Measurements from ENCODE around the gene IFT74. TPM values are rescaled to one million over a fixed set of nuclear protein-coding genes. Genes with fewer than 3 reads are reported as not detected.

IFT74 gene
- 18.6 TPM for polyA plus RNA-seq

- no peaks in the 10 kb centered on the region for H3K9me3 Mint-ChIP-seq
- H3K27ac Mint-ChIP-seq, result peak within 1 kb of the TSS; percentile 81 to 98 (median 97)
- peak within 1 kb of the TSS; percentile 90 to 98 (median 95) for H3K4me3 Mint-ChIP-seq
- H3K36me3 Mint-ChIP-seq, result no peaks in the 10 kb centered on the region
- H3K4me1 Mint-ChIP-seq, result peaks cover 20 to 32% (median 31%) of the 10 kb centered on the region in 3 donors
- H3K27me3 Mint-ChIP-seq, result no peaks in the 10 kb centered on the region
Measured at GRCh38 chr9:26955921-26956859, at the start of gene IFT74. TSS of gene IFT74 (plus strand) at chr9:26956412. CDS start at chr9:26961968, 5,556 bp downstream.

GRCh38 chr9:26913138-26913668 lies 43.0 kb upstream of the IFT74 start:
- Mint-ChIP-seq H3K27ac (no peak overlapping the region), H3K9me3 (no peaks in the 10 kb centered on the region), H3K4me1 (no peaks in the 10 kb centered on the region), H3K36me3 (peaks cover 2% of the 10 kb centered on the region), H3K27me3 (no peaks in the 10 kb centered on the region), H3K4me3 (no peak overlapping the region)

GRCh38 chr9:26919698-26920097 lies 36.5 kb upstream of the IFT74 start:
- Mint-ChIP-seq H3K4me3 (no peak overlapping the region), H3K4me1 (no peaks in the 10 kb centered on the region), H3K27ac (no peak overlapping the region), H3K9me3 (no peaks in the 10 kb centered on the region), H3K36me3 (peaks cover 12% of the 10 kb centered on the region), H3K27me3 (no peaks in the 10 kb centered on the region)

GRCh38 chr9:26925609-26926008 lies 30.6 kb upstream of the IFT74 start:
- no peak overlapping the region for H3K27ac Mint-ChIP-seq
- no peaks in the 10 kb centered on the region for H3K4me1 Mint-ChIP-seq
- H3K36me3 Mint-ChIP-seq, result peaks cover 14% of the 10 kb centered on the region
- H3K27me3 Mint-ChIP-seq, result no peaks in the 10 kb centered on the region
- no peak overlapping the region for H3K4me3 Mint-ChIP-seq
- H3K9me3 Mint-ChIP-seq, result no peaks in the 10 kb centered on the region

GRCh38 chr9:26928902-26929495 lies 27.2 kb upstream of the IFT74 start:
- no peak overlapping the region for H3K27ac Mint-ChIP-seq
- H3K27me3 Mint-ChIP-seq, result no peaks in the 10 kb centered on the region
- peaks cover 16% of the 10 kb centered on the region for H3K36me3 Mint-ChIP-seq
- H3K4me1 Mint-ChIP-seq, result peaks cover 0 to 1% (median 0%) of the 10 kb centered on the region in 3 donors
- H3K4me3 Mint-ChIP-seq, result no peak overlapping the region
- H3K9me3 Mint-ChIP-seq, result no peaks in the 10 kb centered on the region

- Mint-ChIP-seq H3K27ac (no peak overlapping the region), H3K4me3 (peak overlapping the region in 1 of 4 donors; percentile 39), H3K27me3 (no peaks in the 10 kb centered on the region), H3K36me3 (peaks cover 11% of the 10 kb centered on the region), H3K9me3 (peaks cover 0 to 6% (median 3%) of the 10 kb centered on the region in 3 donors), H3K4me1 (peaks cover 16 to 21% (median 21%) of the 10 kb centered on the region in 3 donors)
Measured at GRCh38 chr9:26935847-26936246, 20.4 kb upstream of the IFT74 start.

- Mint-ChIP-seq H3K4me3 (peak overlapping the region in 1 of 4 donors; percentile 25), H3K36me3 (peaks cover 8% of the 10 kb centered on the region), H3K4me1 (peaks cover 24 to 35% (median 32%) of the 10 kb centered on the region in 3 donors), H3K27ac (no peak overlapping the region), H3K27me3 (no peaks in the 10 kb centered on the region), H3K9me3 (peaks cover 0 to 6% (median 3%) of the 10 kb centered on the region in 3 donors)
Measured at GRCh38 chr9:26937816-26938371, 18.3 kb upstream of the IFT74 start.

- H3K36me3 Mint-ChIP-seq, result peaks cover 8% of the 10 kb centered on the region
- peak overlapping the region in 1 of 4 donors; percentile 20 for H3K4me3 Mint-ChIP-seq
- H3K27me3 Mint-ChIP-seq, result no peaks in the 10 kb centered on the region
- peaks cover 31 to 49% (median 42%) of the 10 kb centered on the region in 3 donors for H3K4me1 Mint-ChIP-seq
- peak overlapping the region in 2 of 3 donors; percentile 2 to 82 for H3K27ac Mint-ChIP-seq
- H3K9me3 Mint-ChIP-seq, result peaks cover 0 to 6% (median 3%) of the 10 kb centered on the region in 3 donors
Measured at GRCh38 chr9:26939955-26940711, 16.1 kb upstream of the IFT74 start.

- Mint-ChIP-seq H3K36me3 (peaks cover 8% of the 10 kb centered on the region), H3K4me1 (peaks cover 37 to 54% (median 47%) of the 10 kb centered on the region in 3 donors), H3K9me3 (peaks cover 0 to 6% (median 3%) of the 10 kb centered on the region in 3 donors), H3K27ac (peak overlapping the region in 2 of 3 donors; percentile 64 to 82), H3K27me3 (no peaks in the 10 kb centered on the region), H3K4me3 (no peak overlapping the region)
Measured at GRCh38 chr9:26940779-26941178, 15.4 kb upstream of the IFT74 start.

GRCh38 chr9:26945591-26945990 lies 10.6 kb upstream of the IFT74 start:
- H3K4me3 Mint-ChIP-seq, result peak overlapping the region; percentile 93 to 98 (median 97)
- no peaks in the 10 kb centered on the region for H3K9me3 Mint-ChIP-seq
- H3K27me3 Mint-ChIP-seq, result no peaks in the 10 kb centered on the region
- peaks cover 1% of the 10 kb centered on the region for H3K36me3 Mint-ChIP-seq
- peaks cover 33 to 48% (median 47%) of the 10 kb centered on the region in 3 donors for H3K4me1 Mint-ChIP-seq
- peak overlapping the region; percentile 21 to 99 (median 93) for H3K27ac Mint-ChIP-seq

- peak within 1 kb of the TSS; percentile 93 to 99 (median 98) for H3K27ac Mint-ChIP-seq
- no peaks in the 10 kb centered on the region for H3K36me3 Mint-ChIP-seq
- peaks cover 27 to 39% (median 35%) of the 10 kb centered on the region in 3 donors for H3K4me1 Mint-ChIP-seq
- no peaks in the 10 kb centered on the region for H3K9me3 Mint-ChIP-seq
- peak within 1 kb of the TSS; percentile 93 to 98 (median 97) for H3K4me3 Mint-ChIP-seq
- no peaks in the 10 kb centered on the region for H3K27me3 Mint-ChIP-seq
Measured at GRCh38 chr9:26946753-26947727, 9.2 kb upstream of the IFT74 start, which contains the start of gene PLAA. TSS of gene PLAA (minus strand) at chr9:26947242. CDS start at chr9:26947045, 197 bp downstream.

- no peaks in the 10 kb centered on the region for H3K36me3 Mint-ChIP-seq
- H3K4me3 Mint-ChIP-seq, result peak overlapping the region; percentile 93 to 98 (median 97)
- peaks cover 24 to 35% (median 30%) of the 10 kb centered on the region in 3 donors for H3K4me1 Mint-ChIP-seq
- no peaks in the 10 kb centered on the region for H3K9me3 Mint-ChIP-seq
- H3K27me3 Mint-ChIP-seq, result no peaks in the 10 kb centered on the region
- H3K27ac Mint-ChIP-seq, result peak overlapping the region; percentile 93 to 99 (median 98)
Measured at GRCh38 chr9:26947736-26948135, 8.5 kb upstream of the IFT74 start.

- Mint-ChIP-seq H3K36me3 (no peaks in the 10 kb centered on the region), H3K9me3 (no peaks in the 10 kb centered on the region), H3K27me3 (no peaks in the 10 kb centered on the region), H3K4me1 (peaks cover 24 to 30% (median 25%) of the 10 kb centered on the region in 3 donors), H3K27ac (no peak overlapping the region), H3K4me3 (peak overlapping the region in 1 of 4 donors; percentile 93)
Measured at GRCh38 chr9:26949637-26950069, 6.6 kb upstream of the IFT74 start.

Measured in IgD-negative memory B cell (primary cell).